Endodermal cell (in vitro differentiated cells): ENCODE results near the gene ARPP21. TPM values are rescaled to one million over a fixed set of nuclear protein-coding genes. Genes with fewer than 3 reads are reported as not detected.

Experiments
- DNase-seq: peaks from one replicate; pipeline ENCODE4 v3.0.0-alpha.2; 2017
- H3K27ac ChIP-seq: 2 replicates; pipeline ENCODE4 v1.5.1; 2013; ENCODE audit warnings: mild to moderate bottlenecking, low read depth, low read length, moderate library complexity
- H3K27me3 ChIP-seq: 2 replicates; pipeline ENCODE4 v1.6.1; 2013; ENCODE audit warnings: mild to moderate bottlenecking, low read length, moderate library complexity; ENCODE audit not compliant: insufficient read depth, control insufficient read depth, poor library complexity, severe bottlenecking
- H3K36me3 ChIP-seq: 2 replicates; pipeline ENCODE4 v1.7.0; 2013; ENCODE audit warnings: mild to moderate bottlenecking, low read length, moderate library complexity; ENCODE audit not compliant: control insufficient read depth, insufficient read depth
- H3K4me1 ChIP-seq: one replicate; pipeline ENCODE4 v1.7.0; 2013; ENCODE audit warnings: low read length; ENCODE audit not compliant: control insufficient read depth, insufficient read depth
- H3K4me3 ChIP-seq: 2 replicates; pipeline ENCODE4 v1.5.1; 2013; ENCODE audit warnings: mild to moderate bottlenecking, low read length, moderate library complexity
- H3K9ac ChIP-seq: 2 replicates; pipeline ENCODE4 v1.6.1; 2013; ENCODE audit warnings: mild to moderate bottlenecking, low read length, moderate library complexity; ENCODE audit not compliant: poor library complexity, severe bottlenecking; ENCODE audit errors: extremely low read depth
- H3K9me3 ChIP-seq: 2 replicates; pipeline ENCODE4 v1.6.1; 2013; ENCODE audit warnings: mild to moderate bottlenecking, low read length, moderate library complexity; ENCODE audit not compliant: control insufficient read depth
- H3K27ac Mint-ChIP-seq: 2 replicates; pipeline ENCODE4 v1.8.0; 2020; ENCODE audit warnings: mixed read lengths
- H3K27me3 Mint-ChIP-seq: 2 replicates; pipeline ENCODE4 v1.8.0; 2021; ENCODE audit warnings: mild to moderate bottlenecking, mixed read lengths; ENCODE audit not compliant: insufficient read depth
- H3K36me3 Mint-ChIP-seq: 2 replicates; pipeline ENCODE4 v1.8.0; 2020; ENCODE audit warnings: low read depth, mixed read lengths
- H3K4me1 Mint-ChIP-seq: 2 replicates; pipeline ENCODE4 v1.8.0; 2020; ENCODE audit warnings: mixed read lengths
- H3K4me3 Mint-ChIP-seq: 2 replicates; pipeline ENCODE4 v1.8.0; 2020; ENCODE audit warnings: mild to moderate bottlenecking, moderate library complexity, mixed read lengths
- H3K9me3 Mint-ChIP-seq: 2 replicates; pipeline ENCODE4 v1.8.0; 2020; ENCODE audit warnings: mild to moderate bottlenecking, mixed read lengths
- WGBS, 2 experiments: methylation state at CpG; one replicate each; pipeline versions ENCODE4 v1.1.5 to v1.1.7; 2013; ENCODE audit warnings: missing lambda C conversion rate in 2 of 2, mixed read lengths in 1 of 2; ENCODE audit not compliant: insufficient coverage in 1 of 2, insufficient read length in 1 of 2; 5-methylcytosine and 5-hydroxymethylcytosine counted together
- total RNA-seq, 2 donors: library from RNA; stranded (reverse); fragmentation: NEBNext Ultra II Directional in 1 of 2; extraction: Animal tissue kit (Norgen Biotek cat#: 25700) in 1 of 2; gene quantifications; 2 replicates in 1 of 2; 3 replicates in 1 of 2; pipeline ENCODE4 v1.2.1, GENCODE V29; 2021
- TF ChIP-seq, protein P1 (sequence below): fragments of 200-600 bp; sonication (generic); conservative IDR thresholded peaks from 2 replicates; pipeline ENCODE4 v1.5.0; 2021; ENCODE audit warnings: antibody characterized with exemption, mild to moderate bottlenecking

Gene ARPP21
- total RNA-seq, 2 donors from 2014 or later = not detected

DNA sequence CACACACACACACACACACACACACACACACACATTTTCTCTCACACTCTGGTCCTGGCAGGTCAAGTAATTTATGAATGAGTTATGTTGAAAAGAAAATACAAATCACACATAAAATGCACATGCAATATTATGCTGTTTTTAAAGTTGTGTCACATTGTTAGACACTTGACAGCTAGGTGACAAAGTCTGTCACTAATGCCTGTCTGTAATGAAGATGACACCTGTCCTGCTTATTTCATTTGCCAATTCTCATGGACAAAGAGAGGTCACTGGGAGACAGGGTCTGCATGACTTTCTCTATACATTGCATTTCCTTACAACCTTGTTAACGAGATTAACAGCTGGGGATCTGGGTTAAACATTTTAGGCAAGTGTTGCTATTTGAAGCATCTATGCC lies 71.2 kb downstream of the ARPP21 start:
- Mint-ChIP-seq H3K36me3 (no peaks in the 10 kb centered on the region), H3K4me1 (peaks cover 16% of the 10 kb centered on the region), H3K9me3 (no peaks in the 10 kb centered on the region), H3K27me3 (peaks cover 22% of the 10 kb centered on the region), H3K4me3 (no peak overlapping the region), H3K27ac (no peak overlapping the region)
- DNase-seq = no peak
- Histone ChIP-seq H3K9me3 (no peaks in the 10 kb centered on the region), H3K4me3 (no peak overlapping the region), H3K27me3 (no peaks in the 10 kb centered on the region), H3K9ac (no peak overlapping the region), H3K27ac (no peak overlapping the region), H3K36me3 (no peaks in the 10 kb centered on the region), H3K4me1 (peaks cover 8% of the 10 kb centered on the region)
- 56% methylated on average over 1 of the region's 1 CpG; no CpG with 5 or more reads in 1 of the 2 experiments for WGBS, 2 experiments
- TF ChIP-seq, protein P1, sequence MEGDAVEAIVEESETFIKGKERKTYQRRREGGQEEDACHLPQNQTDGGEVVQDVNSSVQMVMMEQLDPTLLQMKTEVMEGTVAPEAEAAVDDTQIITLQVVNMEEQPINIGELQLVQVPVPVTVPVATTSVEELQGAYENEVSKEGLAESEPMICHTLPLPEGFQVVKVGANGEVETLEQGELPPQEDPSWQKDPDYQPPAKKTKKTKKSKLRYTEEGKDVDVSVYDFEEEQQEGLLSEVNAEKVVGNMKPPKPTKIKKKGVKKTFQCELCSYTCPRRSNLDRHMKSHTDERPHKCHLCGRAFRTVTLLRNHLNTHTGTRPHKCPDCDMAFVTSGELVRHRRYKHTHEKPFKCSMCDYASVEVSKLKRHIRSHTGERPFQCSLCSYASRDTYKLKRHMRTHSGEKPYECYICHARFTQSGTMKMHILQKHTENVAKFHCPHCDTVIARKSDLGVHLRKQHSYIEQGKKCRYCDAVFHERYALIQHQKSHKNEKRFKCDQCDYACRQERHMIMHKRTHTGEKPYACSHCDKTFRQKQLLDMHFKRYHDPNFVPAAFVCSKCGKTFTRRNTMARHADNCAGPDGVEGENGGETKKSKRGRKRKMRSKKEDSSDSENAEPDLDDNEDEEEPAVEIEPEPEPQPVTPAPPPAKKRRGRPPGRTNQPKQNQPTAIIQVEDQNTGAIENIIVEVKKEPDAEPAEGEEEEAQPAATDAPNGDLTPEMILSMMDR = no peak

DNA sequence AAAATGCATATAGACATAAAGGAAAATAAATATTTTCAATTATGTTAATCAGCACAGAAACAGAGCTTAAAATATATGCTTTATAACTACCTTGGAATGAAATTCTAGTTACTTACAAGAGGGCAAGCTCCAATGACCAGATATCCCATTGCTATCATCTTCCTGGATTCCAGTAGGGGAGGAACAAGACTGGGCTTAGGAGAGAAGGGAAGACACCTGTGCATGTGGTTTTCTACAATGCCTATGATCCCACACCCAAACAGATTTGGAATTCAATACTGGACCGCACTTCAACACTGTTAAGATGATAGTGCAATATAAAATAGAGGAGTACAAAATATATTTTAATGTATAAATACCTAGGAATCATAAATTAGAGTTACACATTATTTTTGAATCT lies 79.6 kb downstream of the ARPP21 start:
- Histone ChIP-seq H3K9ac (no peak overlapping the region), H3K4me1 (no peaks in the 10 kb centered on the region), H3K27ac (no peak overlapping the region), H3K9me3 (no peaks in the 10 kb centered on the region), H3K36me3 (no peaks in the 10 kb centered on the region), H3K4me3 (no peak overlapping the region), H3K27me3 (peaks cover 22% of the 10 kb centered on the region)
- no CpG with 5 or more reads among the region's 1 CpG for WGBS, 2 experiments
- Mint-ChIP-seq H3K4me1 (no peaks in the 10 kb centered on the region), H3K9me3 (no peaks in the 10 kb centered on the region), H3K27me3 (peaks cover 67% of the 10 kb centered on the region), H3K36me3 (no peaks in the 10 kb centered on the region), H3K4me3 (no peak overlapping the region), H3K27ac (no peak overlapping the region)
- TF ChIP-seq, protein P1 = no peak
- DNase-seq = no peak

DNA sequence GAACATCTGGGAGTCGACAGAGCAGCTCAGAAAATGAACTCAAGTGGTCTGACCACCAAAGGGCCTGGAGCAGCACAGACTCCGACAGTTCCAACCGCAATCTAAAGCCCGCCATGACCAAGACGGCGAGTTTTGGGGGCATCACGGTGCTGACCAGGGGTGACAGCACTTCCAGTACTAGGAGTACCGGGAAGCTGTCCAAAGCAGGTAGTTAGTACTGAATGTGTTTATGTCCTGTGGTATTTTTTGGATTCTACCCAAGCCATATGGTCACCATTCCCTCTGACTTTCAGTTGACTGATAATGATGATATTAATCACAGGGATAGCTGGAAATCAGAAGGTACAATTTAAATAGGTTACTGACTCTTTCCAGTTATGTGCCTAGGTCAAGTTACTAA lies 82.3 kb downstream of the ARPP21 start:
- Histone ChIP-seq H3K36me3 (no peaks in the 10 kb centered on the region), H3K4me1 (no peaks in the 10 kb centered on the region), H3K27ac (no peak overlapping the region), H3K4me3 (no peak overlapping the region), H3K9me3 (no peaks in the 10 kb centered on the region), H3K27me3 (peaks cover 22% of the 10 kb centered on the region), H3K9ac (no peak overlapping the region)
- Mint-ChIP-seq H3K27me3 (peaks cover 87% of the 10 kb centered on the region), H3K36me3 (no peaks in the 10 kb centered on the region), H3K9me3 (no peaks in the 10 kb centered on the region), H3K27ac (no peak overlapping the region), H3K4me1 (no peaks in the 10 kb centered on the region), H3K4me3 (no peak overlapping the region)
- DNase-seq = no peak
- TF ChIP-seq, protein P1 = no peak
- WGBS, 2 experiments = 92 to 100% methylated on average over 2 to 8 of the region's 8 CpGs
